Smooth muscle cell (in vitro differentiated cells): ENCODE results near the gene SMARCD1. TPM values are rescaled to one million over a fixed set of nuclear protein-coding genes. Genes with fewer than 3 reads are reported as not detected.

Experiments
- DNase-seq: peaks from one replicate; lab custom pipeline; 2025; ENCODE audit not compliant: unreplicated experiment; lab: John Stamatoyannopoulos, UW
- H2AFZ ChIP-seq: fragments of 200-600 bp; sonication (generic); 2 replicates; pipeline ENCODE4 v1.6.0; 2016; ENCODE audit warnings: antibody characterized with exemption, low read depth, mild to moderate bottlenecking
- H3F3A ChIP-seq: fragments of 200-600 bp; sonication (generic); 2 replicates; pipeline ENCODE4 v1.6.0; 2017; ENCODE audit warnings: antibody characterized with exemption, low read depth
- H3K27ac ChIP-seq: fragments of 200-600 bp; sonication (generic); 2 replicates; pipeline ENCODE4 v1.5.1; 2016; ENCODE audit warnings: low read depth, mild to moderate bottlenecking
- H3K27me3 ChIP-seq: fragments of 200-600 bp; sonication (generic); 2 replicates; pipeline ENCODE4 v1.6.1; 2016; ENCODE audit warnings: low read depth, mild to moderate bottlenecking
- H3K36me3 ChIP-seq: fragments of 200-600 bp; sonication (generic); 2 replicates; pipeline ENCODE4 v1.5.1; 2016; ENCODE audit warnings: low read depth
- H3K4me1 ChIP-seq: fragments of 200-600 bp; sonication (generic); 2 replicates; pipeline ENCODE4 v1.5.1; 2016; ENCODE audit warnings: low read depth
- H3K4me2 ChIP-seq: fragments of 200-600 bp; sonication (generic); 2 replicates; pipeline ENCODE4 v1.6.0; 2016; ENCODE audit warnings: mild to moderate bottlenecking
- H3K4me3 ChIP-seq: fragments of 200-600 bp; sonication (generic); 2 replicates; pipeline ENCODE4 v1.5.1; 2016; ENCODE audit warnings: mild to moderate bottlenecking
- H3K79me2 ChIP-seq: fragments of 200-600 bp; sonication (generic); 2 replicates; pipeline ENCODE4 v1.6.0; 2016; ENCODE audit warnings: low read depth, mild to moderate bottlenecking
- H3K9ac ChIP-seq: fragments of 200-600 bp; sonication (generic); 2 replicates; pipeline ENCODE4 v1.6.0; 2016; ENCODE audit warnings: low read depth
- H3K9me3 ChIP-seq: fragments of 200-600 bp; sonication (generic); replicated peaks from 2 replicates; pipeline ENCODE4 v1.5.1; 2016; ENCODE audit warnings: low read depth
- H4K20me1 ChIP-seq: fragments of 200-600 bp; sonication (generic); 2 replicates; pipeline ENCODE4 v1.6.0; 2016; ENCODE audit warnings: low read depth
- CTCF ChIP-seq: fragments of 200-600 bp; sonication (generic); IDR thresholded peaks from 2 replicates; pipeline ENCODE4 v1.5.1; 2017; ENCODE audit warnings: borderline replicate concordance, mild to moderate bottlenecking, antibody characterized with exemption; ENCODE audit not compliant: insufficient read depth, poor library complexity, severe bottlenecking
- WGBS: methylation state at CpG from one replicate; pipeline ENCODE4 v1.1.7; 2016; ENCODE audit warnings: low lambda C conversion rate; 5-methylcytosine and 5-hydroxymethylcytosine counted together
- polyA plus RNA-seq: library from polyadenylated mRNA; unstranded; fragments of >200 nt; fragmentation: Nextera tagmentation; extraction: Ambion mirVana; gene quantifications from 2 replicates; pipeline ENCODE4 v1.2.1, GENCODE V29; 2016
- total RNA-seq: library from RNA; depleted of rRNA; stranded (reverse); fragments of >200 nt; gene quantifications from 2 replicates; pipeline ENCODE4 v1.2.3, GENCODE V29; 2014

SMARCD1 gene
- total and polyA plus RNA-seq, 2 experiments from 2014 or later: 24.1 to 39.6 TPM

- no peak overlapping the region for H3K4me2 ChIP-seq
- no peak for DNase-seq
- H3K27ac ChIP-seq: no peak overlapping the region
- H3K4me1 ChIP-seq: no peaks in the 10 kb centered on the region
- no peaks in the 10 kb centered on the region for H3K27me3 ChIP-seq
- H3K4me3 ChIP-seq: no peak overlapping the region
- no peaks in the 10 kb centered on the region for H3F3A ChIP-seq
- no peaks in the 10 kb centered on the region for H3K79me2 ChIP-seq
- no peak overlapping the region for H3K9ac ChIP-seq
- H4K20me1 ChIP-seq: no peaks in the 10 kb centered on the region
- no peaks in the 10 kb centered on the region for H3K9me3 ChIP-seq
- WGBS: 67% methylated on average over 7 of the region's 10 CpGs
- H2AFZ ChIP-seq: no peak overlapping the region
- no peaks in the 10 kb centered on the region for H3K36me3 ChIP-seq
- TF ChIP-seq CTCF: no peak
Measured at GRCh38 chr12:50072198-50072907, 12.8 kb upstream of the SMARCD1 start.

- DNase-seq: no peak
- no peak for TF ChIP-seq CTCF
- 87% methylated on average over 7 of the region's 7 CpGs for WGBS
- H3F3A ChIP-seq: no peaks in the 10 kb centered on the region
- no peaks in the 10 kb centered on the region for H3K27me3 ChIP-seq
- no peaks in the 10 kb centered on the region for H3K9me3 ChIP-seq
- no peak overlapping the region for H3K9ac ChIP-seq
- H2AFZ ChIP-seq: no peak overlapping the region
- no peaks in the 10 kb centered on the region for H3K36me3 ChIP-seq
- H3K27ac ChIP-seq: no peak overlapping the region
- H3K4me1 ChIP-seq: no peaks in the 10 kb centered on the region
- no peak overlapping the region for H3K4me3 ChIP-seq
- H4K20me1 ChIP-seq: no peaks in the 10 kb centered on the region
- no peak overlapping the region for H3K4me2 ChIP-seq
- H3K79me2 ChIP-seq: no peaks in the 10 kb centered on the region
Measured at GRCh38 chr12:50073206-50073605, 11.9 kb upstream of the SMARCD1 start.

- H3K36me3 ChIP-seq: no peaks in the 10 kb centered on the region
- no peaks in the 10 kb centered on the region for H3K79me2 ChIP-seq
- no peaks in the 10 kb centered on the region for H4K20me1 ChIP-seq
- H3K27ac ChIP-seq: no peak overlapping the region
- H2AFZ ChIP-seq: no peak overlapping the region
- DNase-seq: no peak
- H3K4me1 ChIP-seq: no peaks in the 10 kb centered on the region
- no peaks in the 10 kb centered on the region for H3K27me3 ChIP-seq
- no peak overlapping the region for H3K9ac ChIP-seq
- no peaks in the 10 kb centered on the region for H3F3A ChIP-seq
- no peak overlapping the region for H3K4me2 ChIP-seq
- no peak overlapping the region for H3K4me3 ChIP-seq
- TF ChIP-seq CTCF: no peak
- no peaks in the 10 kb centered on the region for H3K9me3 ChIP-seq
- WGBS: 84% methylated on average over 10 of the region's 10 CpGs
Measured at GRCh38 chr12:50073712-50074111, 11.4 kb upstream of the SMARCD1 start.
